Superior temporal gyrus (tissue), 1 donor: ENCODE data around the gene RPA1.

Experiments
- DNase-seq: peaks from one replicate; pipeline ENCODE4 v3.0.0-alpha.2; 2016; ENCODE audit errors: extremely low spot score

Gene RPA1

GRCh38 chr17:1941272-1942065, 111.7 kb downstream of the RPA1 start:
- no peak for DNase-seq

- no peak for DNase-seq
Measured at GRCh38 chr17:1942066-1942365, 112.2 kb downstream of the RPA1 start.

GRCh38 chr17:1942666-1943435, 113.0 kb downstream of the RPA1 start:
- no peak for DNase-seq

- DNase-seq, result no peak
Measured at GRCh38 chr17:1943436-1943831, 113.6 kb downstream of the RPA1 start.

- no peak for DNase-seq
Measured at GRCh38 chr17:1945621-1946020, 115.8 kb downstream of the RPA1 start.

GRCh38 chr17:1946021-1946932, 116.5 kb downstream of the RPA1 start:
- no peak for DNase-seq

GRCh38 chr17:1947229-1947742, 117.5 kb downstream of the RPA1 start:
- no peak for DNase-seq

GRCh38 chr17:1947743-1948516, 118.1 kb downstream of the RPA1 start:
- DNase-seq, result no peak

GRCh38 chr17:1948517-1948825, 118.7 kb downstream of the RPA1 start:
- DNase-seq, result no peak
